Type B pancreatic cell (in vitro differentiated cells): ENCODE measurements around the gene IBA57. TPM values are rescaled to one million over a fixed set of nuclear protein-coding genes. Genes with fewer than 3 reads are reported as not detected.

Experiments
- total RNA-seq: library from RNA; stranded (reverse); gene quantifications from 2 replicates; pipeline ENCODE4 v1.2.1, GENCODE V29; 2021; ENCODE audit warnings: low replicate concordance

Gene IBA57
- total RNA-seq, 1 donor from 2014 or later: 9.5 TPM

Other genes with a start within 250 kb of the IBA57 start
- gene WNT9A, start 217.9 kb upstream of the IBA57 start, total RNA-seq: 3.0 and 4.3 TPM in 2 replicates
- 0.21 and 6.4 TPM in 2 replicates for gene WNT3A, start 158.8 kb upstream of the IBA57 start, total RNA-seq
- gene ARF1, start 83.1 kb upstream of the IBA57 start, total RNA-seq: 288 and 401 TPM in 2 replicates
- gene C1orf35, start 62.5 kb upstream of the IBA57 start, total RNA-seq: 16.9 and 23.3 TPM in 2 replicates
- gene MRPL55, start 56.5 kb upstream of the IBA57 start, total RNA-seq: 47.4 and 58.8 TPM in 2 replicates
- 133 and 174 TPM in 2 replicates for gene GUK1, start 25.5 kb upstream of the IBA57 start, total RNA-seq
- gene GJC2, start 15.9 kb upstream of the IBA57 start, total RNA-seq: 0.76 and 1.3 TPM in 2 replicates
- 17.2 and 48.9 TPM in 2 replicates for gene OBSCN, start 42.2 kb downstream of the IBA57 start, total RNA-seq
- gene TRIM11, start 241.0 kb downstream of the IBA57 start, total RNA-seq: 33.6 and 38.0 TPM in 2 replicates